Measurements from ENCODE around the gene ZC3H18.

The ZC3H18 gene

DNA sequence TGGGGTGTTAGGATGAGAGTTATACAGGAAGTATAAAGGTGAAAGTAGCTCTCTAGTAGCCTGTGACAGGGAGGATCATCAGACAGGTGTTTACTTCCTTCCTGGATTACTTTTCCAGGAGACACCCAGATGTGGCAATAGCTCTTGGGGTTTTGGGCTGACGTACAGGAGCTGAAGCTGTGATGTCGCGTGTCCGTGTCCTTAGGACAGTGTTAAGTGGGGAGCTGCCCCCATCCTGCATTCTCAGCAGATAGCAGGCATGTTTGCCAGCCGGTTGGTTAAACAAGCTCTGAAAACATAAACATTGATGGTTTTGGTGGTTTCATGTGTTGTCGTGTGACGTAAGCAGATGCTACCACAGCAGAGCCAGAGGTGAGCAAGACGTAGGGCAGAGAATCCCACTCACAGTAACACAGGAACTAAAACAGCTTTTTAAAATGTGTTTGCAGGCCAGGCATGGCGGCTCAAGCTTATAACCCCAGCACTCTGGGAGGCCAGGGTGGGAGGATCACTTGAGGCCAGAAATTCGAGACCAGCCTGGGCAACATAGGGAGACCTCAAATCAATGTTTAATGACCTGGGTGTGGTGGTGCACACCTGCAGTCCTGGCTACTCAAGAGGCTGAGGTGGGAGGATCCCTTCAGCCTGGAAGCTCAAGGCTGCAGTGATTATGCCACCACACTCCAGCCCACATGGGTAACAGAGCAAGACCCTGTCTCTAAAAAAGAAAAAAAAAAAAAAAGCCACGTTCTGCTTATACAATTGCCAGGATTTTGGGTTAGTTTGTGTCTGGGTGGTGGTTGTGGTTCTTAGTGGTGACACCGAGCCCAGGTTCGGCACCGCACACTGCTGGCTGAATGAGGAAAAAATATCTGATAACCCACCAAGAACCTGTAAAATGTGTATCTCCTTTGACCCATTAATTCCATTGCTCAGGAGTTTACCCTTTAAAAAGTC is 49.9 kb downstream of the ZC3H18 start:
- H3K9me2 ChIP-seq (replicated peaks; ENCODE audit: insufficient read depth, low read length), result no peaks in the 10 kb centered on the region
- H3K9ac ChIP-seq (ENCODE audit: low read length), result no peak overlapping the region
- H3K27me3 ChIP-seq (replicated peaks; ENCODE audit: insufficient read depth, low read length), result no peaks in the 10 kb centered on the region
- H2AFZ ChIP-seq (ENCODE audit: low read length), result no peak overlapping the region
- no peak for DNase-seq
- no peak overlapping the region for H3K4me3 ChIP-seq (ENCODE audit: low read length)
- H3K79me2 ChIP-seq (ENCODE audit: low read length), result peaks cover 11% of the 10 kb centered on the region; the same call in 1 of the 2 replicates
- H4K20me1 ChIP-seq (ENCODE audit: insufficient read depth, low read length), result no peaks in the 10 kb centered on the region
- H3K4me2 ChIP-seq (ENCODE audit: low read depth, low read length), result no peak overlapping the region
- no peaks in the 10 kb centered on the region for H3K36me3 ChIP-seq (replicated peaks; ENCODE audit: insufficient read depth, low read length)
- H3K27ac ChIP-seq (ENCODE audit: low read length), result no peak overlapping the region
- no peaks in the 10 kb centered on the region for H3F3A ChIP-seq (ENCODE audit: insufficient read depth, low read length)
- no peaks in the 10 kb centered on the region for H3K9me3 ChIP-seq (replicated peaks; ENCODE audit: insufficient read depth, low read length)
- H3K4me1 ChIP-seq (ENCODE audit: low read length), result no peaks in the 10 kb centered on the region
- TF ChIP-seq EZH2phosphoT487 (IDR thresholded peaks at IDR 0.05; ENCODE audit: low read length) (no peak), EZH2 (optimal IDR thresholded peaks at IDR 0.05; ENCODE audit: low read depth, low read length) (no peak)
- TF ChIP-seq, protein P1, sequence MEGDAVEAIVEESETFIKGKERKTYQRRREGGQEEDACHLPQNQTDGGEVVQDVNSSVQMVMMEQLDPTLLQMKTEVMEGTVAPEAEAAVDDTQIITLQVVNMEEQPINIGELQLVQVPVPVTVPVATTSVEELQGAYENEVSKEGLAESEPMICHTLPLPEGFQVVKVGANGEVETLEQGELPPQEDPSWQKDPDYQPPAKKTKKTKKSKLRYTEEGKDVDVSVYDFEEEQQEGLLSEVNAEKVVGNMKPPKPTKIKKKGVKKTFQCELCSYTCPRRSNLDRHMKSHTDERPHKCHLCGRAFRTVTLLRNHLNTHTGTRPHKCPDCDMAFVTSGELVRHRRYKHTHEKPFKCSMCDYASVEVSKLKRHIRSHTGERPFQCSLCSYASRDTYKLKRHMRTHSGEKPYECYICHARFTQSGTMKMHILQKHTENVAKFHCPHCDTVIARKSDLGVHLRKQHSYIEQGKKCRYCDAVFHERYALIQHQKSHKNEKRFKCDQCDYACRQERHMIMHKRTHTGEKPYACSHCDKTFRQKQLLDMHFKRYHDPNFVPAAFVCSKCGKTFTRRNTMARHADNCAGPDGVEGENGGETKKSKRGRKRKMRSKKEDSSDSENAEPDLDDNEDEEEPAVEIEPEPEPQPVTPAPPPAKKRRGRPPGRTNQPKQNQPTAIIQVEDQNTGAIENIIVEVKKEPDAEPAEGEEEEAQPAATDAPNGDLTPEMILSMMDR (IDR thresholded peaks at IDR 0.05; ENCODE audit: low read length), result no peak

DNA sequence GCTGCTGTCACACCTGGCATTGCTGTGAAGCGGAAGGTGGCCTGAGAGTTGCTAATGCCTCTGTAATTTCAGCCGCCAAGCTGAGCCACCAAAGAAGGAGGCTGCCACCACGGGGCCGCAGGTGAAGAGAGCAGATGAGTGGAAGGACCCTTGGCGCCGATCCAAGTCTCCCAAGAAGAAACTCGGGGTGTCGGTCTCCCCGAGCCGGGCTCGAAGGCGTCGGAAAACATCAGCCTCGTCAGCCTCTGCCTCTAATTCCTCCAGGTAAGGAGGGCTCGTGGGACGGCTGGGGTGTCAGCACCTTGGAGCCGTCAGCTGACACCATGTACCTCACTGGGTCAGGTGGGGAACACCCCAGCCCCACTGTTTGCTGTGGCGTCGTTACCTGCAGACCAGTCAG is 51.9 kb downstream of the ZC3H18 start:
- Histone ChIP-seq H4K20me1 (ENCODE audit: insufficient read depth, low read length) (no peaks in the 10 kb centered on the region), H3K4me2 (ENCODE audit: low read depth, low read length) (no peak overlapping the region), H3K9ac (ENCODE audit: low read length) (no peak overlapping the region)

DNA sequence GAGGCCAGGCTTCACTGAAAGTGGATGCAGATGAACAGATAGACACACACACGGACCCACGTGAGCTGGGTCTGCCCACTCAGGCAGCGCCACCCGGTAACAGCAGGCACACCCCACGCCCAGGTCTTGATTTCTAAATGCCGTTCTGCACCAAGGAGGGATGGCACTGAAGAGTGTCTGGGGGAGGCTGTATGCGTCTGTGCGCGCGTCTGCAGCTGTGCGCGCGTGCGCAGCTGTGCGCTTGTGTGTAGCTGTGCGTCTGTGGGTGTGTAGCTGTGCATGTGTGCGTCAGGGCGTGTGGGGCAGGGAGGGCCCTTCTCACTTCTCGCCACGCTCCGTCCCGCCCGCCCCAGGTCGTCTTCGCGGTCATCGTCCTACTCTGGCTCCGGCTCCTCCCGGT is 52.7 kb downstream of the ZC3H18 start:
- Histone ChIP-seq H3K36me3 (replicated peaks; ENCODE audit: insufficient read depth, low read length) (no peaks in the 10 kb centered on the region), H3K9ac (ENCODE audit: low read length) (no peak overlapping the region)
- TF ChIP-seq EZH2 (optimal IDR thresholded peaks at IDR 0.05; ENCODE audit: low read depth, low read length), result no peak
- TF ChIP-seq, protein P1 (IDR thresholded peaks at IDR 0.05; ENCODE audit: low read length), result no peak
- no peak for TF ChIP-seq EZH2phosphoT487 (IDR thresholded peaks at IDR 0.05; ENCODE audit: low read length)

More for the DNA sequence above, 51.9 kb downstream of the ZC3H18 start:
- no peak for DNase-seq
- Histone ChIP-seq H3K4me3 (ENCODE audit: low read length) (no peak overlapping the region), H3K79me2 (ENCODE audit: low read length) (0 out of 2 replicates have a peak, but pooled peaks cover 6% of the 10 kb centered on the region), H3F3A (ENCODE audit: insufficient read depth, low read length) (no peaks in the 10 kb centered on the region), H3K9me2 (replicated peaks; ENCODE audit: insufficient read depth, low read length) (no peaks in the 10 kb centered on the region), H3K27me3 (replicated peaks; ENCODE audit: insufficient read depth, low read length) (no peaks in the 10 kb centered on the region), H2AFZ (ENCODE audit: low read length) (no peak overlapping the region), H3K36me3 (replicated peaks; ENCODE audit: insufficient read depth, low read length) (no peaks in the 10 kb centered on the region), H3K9me3 (replicated peaks; ENCODE audit: insufficient read depth, low read length) (no peaks in the 10 kb centered on the region), H3K27ac (ENCODE audit: low read length) (no peak overlapping the region), H3K4me1 (ENCODE audit: low read length) (no peaks in the 10 kb centered on the region)
- TF ChIP-seq, protein P1 (IDR thresholded peaks at IDR 0.05; ENCODE audit: low read length), result no peak
- TF ChIP-seq EZH2 (optimal IDR thresholded peaks at IDR 0.05; ENCODE audit: low read depth, low read length), result no peak
- TF ChIP-seq EZH2phosphoT487 (IDR thresholded peaks at IDR 0.05; ENCODE audit: low read length), result no peak

More for the DNA sequence above, 52.7 kb downstream of the ZC3H18 start:
- no peak overlapping the region for H3K4me3 ChIP-seq (ENCODE audit: low read length)
- H2AFZ ChIP-seq (ENCODE audit: low read length), result no peak overlapping the region
- no peaks in the 10 kb centered on the region for H3K9me3 ChIP-seq (replicated peaks; ENCODE audit: insufficient read depth, low read length)
- H3K4me2 ChIP-seq (ENCODE audit: low read depth, low read length), result no peak overlapping the region
- H3K27ac ChIP-seq (ENCODE audit: low read length), result no peak overlapping the region
- H3F3A ChIP-seq (ENCODE audit: insufficient read depth, low read length), result no peaks in the 10 kb centered on the region
- H4K20me1 ChIP-seq (ENCODE audit: insufficient read depth, low read length), result no peaks in the 10 kb centered on the region
- no peaks in the 10 kb centered on the region for H3K4me1 ChIP-seq (ENCODE audit: low read length)
- H3K27me3 ChIP-seq (replicated peaks; ENCODE audit: insufficient read depth, low read length), result no peaks in the 10 kb centered on the region
- DNase-seq, result no peak
- H3K9me2 ChIP-seq (replicated peaks; ENCODE audit: insufficient read depth, low read length), result no peaks in the 10 kb centered on the region
- 0 out of 2 replicates have a peak, but pooled peaks cover 6% of the 10 kb centered on the region for H3K79me2 ChIP-seq (ENCODE audit: low read length)

Data from MM.1S (cell line).